CD1c-positive myeloid dendritic cell (primary cell): ENCODE data around the gene NEMF.
"Not testable (repeated sequence)": the region's sequence is repeated elsewhere in the genome, so short reads cannot be mapped to it uniquely, and the experiment has no call there.

Source experiments
- DNase-seq: peaks from one replicate; pipeline ENCODE4 v3.0.0-alpha.2; 2016; ENCODE audit errors: extremely low spot score

Gene NEMF

GRCh38 chr14:49816118-49816517 lies 36.5 kb downstream of the NEMF start:
- not testable (repeated sequence) for DNase-seq

- no peak for DNase-seq
Observed at GRCh38 chr14:49808780-49809179, 43.8 kb downstream of the NEMF start.

- DNase-seq = no peak
Observed at GRCh38 chr14:49796025-49796424, 56.6 kb downstream of the NEMF start.

GRCh38 chr14:49792618-49793017 lies 60.0 kb downstream of the NEMF start:
- DNase-seq = no peak

- no peak for DNase-seq
Observed at GRCh38 chr14:49786315-49786714, 66.3 kb downstream of the NEMF start.

GRCh38 chr14:49783394-49784014 lies 69.1 kb downstream of the NEMF start:
- DNase-seq = no peak

- not testable (repeated sequence) for DNase-seq
Observed at GRCh38 chr14:49781040-49781439, 71.5 kb downstream of the NEMF start.

GRCh38 chr14:49778421-49778820 lies 74.2 kb downstream of the NEMF start:
- no peak for DNase-seq

GRCh38 chr14:49774106-49774505 lies 78.5 kb downstream of the NEMF start:
- no peak for DNase-seq

- not testable (repeated sequence) for DNase-seq
Observed at GRCh38 chr14:49771691-49772090, 80.9 kb downstream of the NEMF start.

GRCh38 chr14:49770212-49770817 lies 82.3 kb downstream of the NEMF start:
- DNase-seq = no peak

- no peak for DNase-seq
Observed at GRCh38 chr14:49769581-49770211, 82.9 kb downstream of the NEMF start.

GRCh38 chr14:49769171-49769570 lies 83.4 kb downstream of the NEMF start:
- peak; percentile 6 for DNase-seq

- DNase-seq = peak; percentile 72
Observed at GRCh38 chr14:49768301-49769121, 84.1 kb downstream of the NEMF start.

GRCh38 chr14:49767571-49768300 lies 84.9 kb downstream of the NEMF start, which contains the start of gene KLHDC2:
Gene KLHDC2, plus strand, starts transcription at chr14:49768153. Its CDS starts 316 bp downstream, at chr14:49768469.
- peak; percentile 95 for DNase-seq

- no peak for DNase-seq
Observed at GRCh38 chr14:49767270-49767570, 85.4 kb downstream of the NEMF start.

GRCh38 chr14:49766839-49767238 lies 85.7 kb downstream of the NEMF start:
- peak; percentile 12 for DNase-seq

- DNase-seq = no peak
Observed at GRCh38 chr14:49761839-49762551, 90.6 kb downstream of the NEMF start.

GRCh38 chr14:49755378-49755777 lies 97.2 kb downstream of the NEMF start:
- no peak for DNase-seq

- DNase-seq = no peak
Observed at GRCh38 chr14:49754570-49755097, 98.0 kb downstream of the NEMF start.

GRCh38 chr14:49746476-49746875 lies 106.1 kb downstream of the NEMF start:
- not testable (repeated sequence) for DNase-seq
